Activated gamma-delta T cell treated with Interleukin-2 at 50 U/mL for 16 hours (primary cell): Measurements from ENCODE around the gene SMPX.

Source experiments
- DNase-seq: peaks from one replicate; pipeline ENCODE4 v3.0.0-alpha.2; 2020

SMPX gene

GRCh38 chrX:21741869-21742701, 15.8 kb downstream of the SMPX start:
- DNase-seq = no peak

GRCh38 chrX:21741364-21741763, 16.6 kb downstream of the SMPX start:
- no peak for DNase-seq

- no peak for DNase-seq
Measured at GRCh38 chrX:21740329-21741274, 17.3 kb downstream of the SMPX start.

- no peak for DNase-seq
Measured at GRCh38 chrX:21738950-21739287, 19.0 kb downstream of the SMPX start.

- DNase-seq = no peak
Measured at GRCh38 chrX:21738210-21738949, 19.5 kb downstream of the SMPX start.

GRCh38 chrX:21735768-21736127, 22.2 kb downstream of the SMPX start:
- DNase-seq = no peak

GRCh38 chrX:21735038-21735767, 22.7 kb downstream of the SMPX start:
- no peak for DNase-seq

- no peak for DNase-seq
Measured at GRCh38 chrX:21734175-21734574, 23.7 kb downstream of the SMPX start.

- DNase-seq = no peak
Measured at GRCh38 chrX:21733705-21734104, 24.2 kb downstream of the SMPX start.

- no peak for DNase-seq
Measured at GRCh38 chrX:21730026-21730425, 27.9 kb downstream of the SMPX start.

- DNase-seq = no peak
Measured at GRCh38 chrX:21728276-21728968, 29.5 kb downstream of the SMPX start.

- DNase-seq = no peak
Measured at GRCh38 chrX:21725916-21726315, 32.0 kb downstream of the SMPX start.

GRCh38 chrX:21725496-21725895, 32.4 kb downstream of the SMPX start:
- no peak for DNase-seq

- DNase-seq = no peak
Measured at GRCh38 chrX:21723814-21724213, 34.1 kb downstream of the SMPX start.

- no peak for DNase-seq
Measured at GRCh38 chrX:21723084-21723483, 34.8 kb downstream of the SMPX start.

GRCh38 chrX:21721195-21721594, 36.7 kb downstream of the SMPX start:
- no peak for DNase-seq

- DNase-seq = no peak
Measured at GRCh38 chrX:21718575-21718974, 39.3 kb downstream of the SMPX start.

GRCh38 chrX:21717802-21718201, 40.1 kb downstream of the SMPX start:
- DNase-seq = no peak

GRCh38 chrX:21715825-21716224, 42.1 kb downstream of the SMPX start:
- no peak for DNase-seq

- no peak for DNase-seq
Measured at GRCh38 chrX:21715337-21715736, 42.6 kb downstream of the SMPX start.

GRCh38 chrX:21711848-21712197, 46.1 kb downstream of the SMPX start:
- no peak for DNase-seq
